Measurements from ENCODE around the gene GBGT1. TPM values are rescaled to one million over a fixed set of nuclear protein-coding genes. Genes with fewer than 3 reads are reported as not detected.

GBGT1 gene
- total RNA-seq, 1 experiment from 2014 or later = 6.4 TPM

- DNase-seq (ENCODE audit: low read depth) = no peak
Observed at GRCh38 chr9:133162861-133163503, 732 bp downstream of the GBGT1 start.

GRCh38 chr9:133161547-133161950, 2.2 kb downstream of the GBGT1 start:
- no peak for DNase-seq (ENCODE audit: low read depth)

GRCh38 chr9:133160742-133161546, 2.8 kb downstream of the GBGT1 start:
- DNase-seq (ENCODE audit: low read depth) = peak; percentile 59

- DNase-seq (ENCODE audit: low read depth) = no peak
Observed at GRCh38 chr9:133158695-133159094, 5.0 kb downstream of the GBGT1 start.

- DNase-seq (ENCODE audit: low read depth) = no peak
Observed at GRCh38 chr9:133155156-133155555, 8.6 kb downstream of the GBGT1 start.

- DNase-seq (ENCODE audit: low read depth) = no peak
Observed at GRCh38 chr9:133154097-133154989, 9.4 kb downstream of the GBGT1 start.

GRCh38 chr9:133153227-133154096, 10.3 kb downstream of the GBGT1 start:
- no peak for DNase-seq (ENCODE audit: low read depth)

GRCh38 chr9:133151601-133152525, 11.9 kb downstream of the GBGT1 start:
- no peak for DNase-seq (ENCODE audit: low read depth)

GRCh38 chr9:133151041-133151440, 12.7 kb downstream of the GBGT1 start:
- no peak for DNase-seq (ENCODE audit: low read depth)

- DNase-seq (ENCODE audit: low read depth) = peak; percentile 98
Observed at GRCh38 chr9:133149130-133150015, 14.3 kb downstream of the GBGT1 start.

GRCh38 chr9:133148199-133149129, 15.2 kb downstream of the GBGT1 start:
- DNase-seq (ENCODE audit: low read depth) = peak; percentile 64

GRCh38 chr9:133147412-133148198, 16.1 kb downstream of the GBGT1 start:
- peak; percentile 82 for DNase-seq (ENCODE audit: low read depth)

GRCh38 chr9:133146746-133147411, 16.8 kb downstream of the GBGT1 start:
- no peak for DNase-seq (ENCODE audit: low read depth)

- no peak for DNase-seq (ENCODE audit: low read depth)
Observed at GRCh38 chr9:133144904-133145851, 18.5 kb downstream of the GBGT1 start.

- DNase-seq (ENCODE audit: low read depth) = peak; percentile 90
Observed at GRCh38 chr9:133144142-133144903, 19.4 kb downstream of the GBGT1 start.
